Gastroesophageal sphincter (tissue), 4 donors: ENCODE measurements around the gene KIF26A. TPM values are rescaled to one million over a fixed set of nuclear protein-coding genes. Genes with fewer than 3 reads are reported as not detected.

Source experiments
- ATAC-seq: fragments of 150-250 bp; one replicate; pipeline ENCODE4 v1.9.1; 2016; ENCODE audit warnings: mild to moderate bottlenecking, moderate library complexity
- H3K27ac ChIP-seq, 4 donors: fragments of 200-600 bp; sonication (generic) in 3 of 4; 1 replicate in 3 of 4; 2 replicates in 1 of 4; pipeline ENCODE4 v1.5.1; 2016 to 2019
- H3K27me3 ChIP-seq: fragments of 200-600 bp; sonication (generic); one replicate; pipeline ENCODE4 v1.5.1; 2019
- H3K36me3 ChIP-seq, 2 donors: fragments of 200-600 bp; sonication (generic); one replicate each; pipeline ENCODE4 v1.5.1; 2019; ENCODE audit warnings: control low read depth in 1 of 2
- H3K4me1 ChIP-seq, 3 donors: fragments of 200-600 bp; sonication (generic); 1 replicate in 2 of 3; 2 replicates in 1 of 3; pipeline ENCODE4 v1.5.1; 2016 to 2019; ENCODE audit warnings: control low read depth in 2 of 3
- H3K4me3 ChIP-seq, 2 donors: fragments of 200-600 bp; sonication (generic); one replicate each; pipeline ENCODE4 v1.5.1; 2019; ENCODE audit warnings: mild to moderate bottlenecking in 1 of 2, moderate library complexity in 1 of 2
- H3K9me3 ChIP-seq, 3 donors: fragments of 200-600 bp; sonication (generic); one replicate each; pipeline ENCODE4 v1.5.1; 2017 to 2019; ENCODE audit warnings: control low read depth in 2 of 3
- EP300 ChIP-seq: sonication (generic); formaldehyde crosslinking; IDR thresholded peaks from one replicate; pipeline ENCODE4 v1.6.1; 2017; ENCODE audit warnings: antibody characterized with exemption, mild to moderate bottlenecking
- POLR2A ChIP-seq, 2 donors: fragments of 450-650 bp; IDR thresholded peaks; one replicate each; pipeline ENCODE4 v1.6.1; 2017; ENCODE audit warnings: antibody characterized with exemption in 2 of 2, mild to moderate bottlenecking in 2 of 2, moderate library complexity in 1 of 2
- POLR2AphosphoS5 ChIP-seq: sonication (generic); formaldehyde crosslinking; IDR thresholded peaks from one replicate; pipeline ENCODE4 v1.6.1; 2017; ENCODE audit warnings: antibody characterized with exemption
- WGBS, 2 donors: methylation state at CpG; one replicate each; pipeline ENCODE4 v1.1.5; 2018; ENCODE audit warnings: low coverage in 1 of 2; 5-methylcytosine and 5-hydroxymethylcytosine counted together
- total RNA-seq, 4 donors: library from RNA; depleted of rRNA; stranded (reverse); fragments of >200 nt; gene quantifications; one replicate each; pipeline ENCODE4 v1.1.0, GENCODE V29; 2016
- TF ChIP-seq, protein P1 (sequence below), 4 experiments: fragments of 200-600 bp in 2 of 4; fragments of 450-650 bp in 2 of 4; sonication (generic) in 1 of 4; IDR thresholded peaks; one replicate each; pipeline ENCODE4 v1.5.1; 2017 to 2019; ENCODE audit warnings: antibody characterized with exemption in 4 of 4, mild to moderate bottlenecking in 2 of 4, moderate library complexity in 2 of 4

Gene KIF26A
- total RNA-seq, 4 donors from 2014 or later: 2.2 to 6.9 (median 2.9) TPM

GRCh38 chr14:104157016-104157928 lies 18.9 kb downstream of the KIF26A start:
- no peaks in the 10 kb centered on the region for H3K36me3 ChIP-seq
- H3K4me1 ChIP-seq: no peaks in the 10 kb centered on the region
- 87% methylated on average over 11 of the region's 42 CpGs; no CpG with 5 or more reads in 1 of the 2 donors for WGBS, 2 donors
- TF ChIP-seq POLR2A (IDR thresholded peaks at IDR 0.05) (no peak), EP300 (no peak), POLR2AphosphoS5 (no peak)
- TF ChIP-seq, protein P1, sequence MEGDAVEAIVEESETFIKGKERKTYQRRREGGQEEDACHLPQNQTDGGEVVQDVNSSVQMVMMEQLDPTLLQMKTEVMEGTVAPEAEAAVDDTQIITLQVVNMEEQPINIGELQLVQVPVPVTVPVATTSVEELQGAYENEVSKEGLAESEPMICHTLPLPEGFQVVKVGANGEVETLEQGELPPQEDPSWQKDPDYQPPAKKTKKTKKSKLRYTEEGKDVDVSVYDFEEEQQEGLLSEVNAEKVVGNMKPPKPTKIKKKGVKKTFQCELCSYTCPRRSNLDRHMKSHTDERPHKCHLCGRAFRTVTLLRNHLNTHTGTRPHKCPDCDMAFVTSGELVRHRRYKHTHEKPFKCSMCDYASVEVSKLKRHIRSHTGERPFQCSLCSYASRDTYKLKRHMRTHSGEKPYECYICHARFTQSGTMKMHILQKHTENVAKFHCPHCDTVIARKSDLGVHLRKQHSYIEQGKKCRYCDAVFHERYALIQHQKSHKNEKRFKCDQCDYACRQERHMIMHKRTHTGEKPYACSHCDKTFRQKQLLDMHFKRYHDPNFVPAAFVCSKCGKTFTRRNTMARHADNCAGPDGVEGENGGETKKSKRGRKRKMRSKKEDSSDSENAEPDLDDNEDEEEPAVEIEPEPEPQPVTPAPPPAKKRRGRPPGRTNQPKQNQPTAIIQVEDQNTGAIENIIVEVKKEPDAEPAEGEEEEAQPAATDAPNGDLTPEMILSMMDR (IDR thresholded peaks at IDR 0.05): no peak
- ATAC-seq: no peak
- no peak overlapping the region for H3K27ac ChIP-seq
- no peaks in the 10 kb centered on the region for H3K9me3 ChIP-seq
- no peak overlapping the region for H3K4me3 ChIP-seq
- no peaks in the 10 kb centered on the region for H3K27me3 ChIP-seq

- Histone ChIP-seq H3K9me3 (no peaks in the 10 kb centered on the region), H3K36me3 (no peaks in the 10 kb centered on the region), H3K27ac (no peak overlapping the region), H3K27me3 (no peaks in the 10 kb centered on the region), H3K4me1 (no peaks in the 10 kb centered on the region), H3K4me3 (no peak overlapping the region)
- WGBS, 2 donors: 90% methylated on average over 4 of the region's 51 CpGs; no CpG with 5 or more reads in 1 of the 2 donors
- ATAC-seq: no peak
- no peak for TF ChIP-seq POLR2A (IDR thresholded peaks at IDR 0.05)
- TF ChIP-seq, protein P1 (IDR thresholded peaks at IDR 0.05): no peak
- TF ChIP-seq EP300: no peak
- TF ChIP-seq POLR2AphosphoS5: no peak
Measured at GRCh38 chr14:104158827-104159798, 20.7 kb downstream of the KIF26A start.

- no peak for ATAC-seq
- WGBS, 2 donors: 100% methylated on average over 1 of the region's 9 CpGs; no CpG with 5 or more reads in 1 of the 2 donors
- no peak for TF ChIP-seq POLR2AphosphoS5
- no peak for TF ChIP-seq POLR2A (IDR thresholded peaks at IDR 0.05)
- TF ChIP-seq, protein P1 (IDR thresholded peaks at IDR 0.05): no peak
- no peak for TF ChIP-seq EP300
- no peaks in the 10 kb centered on the region for H3K4me1 ChIP-seq
- no peak overlapping the region for H3K27ac ChIP-seq
- no peaks in the 10 kb centered on the region for H3K36me3 ChIP-seq
- H3K4me3 ChIP-seq: no peak overlapping the region
- no peaks in the 10 kb centered on the region for H3K9me3 ChIP-seq
- H3K27me3 ChIP-seq: no peaks in the 10 kb centered on the region
Measured at GRCh38 chr14:104159990-104160389, 21.6 kb downstream of the KIF26A start.

GRCh38 chr14:104161602-104162367 lies 23.4 kb downstream of the KIF26A start:
- no peaks in the 10 kb centered on the region for H3K9me3 ChIP-seq
- no peaks in the 10 kb centered on the region for H3K27me3 ChIP-seq
- H3K27ac ChIP-seq: no peak overlapping the region
- TF ChIP-seq, protein P1 (IDR thresholded peaks at IDR 0.05): no peak
- TF ChIP-seq POLR2A (IDR thresholded peaks at IDR 0.05) (no peak), EP300 (no peak), POLR2AphosphoS5 (no peak)
- H3K36me3 ChIP-seq: no peaks in the 10 kb centered on the region
- no peak overlapping the region for H3K4me3 ChIP-seq
- H3K4me1 ChIP-seq: no peaks in the 10 kb centered on the region
- WGBS, 2 donors: 89 to 91% methylated on average over 5 to 7 of the region's 23 CpGs
- no peak for ATAC-seq
